ENCODE results near the gene THOC5. TPM values are rescaled to one million over a fixed set of nuclear protein-coding genes. Genes with fewer than 3 reads are reported as not detected.
"Not testable (repeated sequence)": the region's sequence is repeated elsewhere in the genome, so short reads cannot be mapped to it uniquely, and the experiment has no call there.

The THOC5 gene
- total RNA-seq, 1 donor from 2014 or later = 30.1 TPM

DNA sequence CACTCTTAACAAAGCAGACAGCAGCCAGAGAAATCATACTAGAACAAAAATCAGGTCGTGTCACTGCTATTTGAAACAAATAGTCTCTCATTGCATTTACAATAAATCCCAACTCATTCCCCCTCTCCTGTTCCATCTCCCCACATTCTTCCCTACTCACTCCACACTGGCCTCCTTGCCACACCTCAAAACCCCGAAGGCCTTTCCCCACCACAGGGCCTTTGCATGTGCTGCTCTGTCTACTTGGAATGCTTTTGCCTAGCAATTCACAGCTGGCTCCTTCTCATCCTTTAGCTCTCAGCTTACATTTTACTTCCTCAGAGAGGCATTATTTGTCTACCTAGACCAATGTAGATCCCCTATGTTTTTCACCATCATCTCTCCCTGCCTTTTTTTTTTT lies 6.3 kb upstream of the THOC5 start:
- no peak for ATAC-seq

DNA sequence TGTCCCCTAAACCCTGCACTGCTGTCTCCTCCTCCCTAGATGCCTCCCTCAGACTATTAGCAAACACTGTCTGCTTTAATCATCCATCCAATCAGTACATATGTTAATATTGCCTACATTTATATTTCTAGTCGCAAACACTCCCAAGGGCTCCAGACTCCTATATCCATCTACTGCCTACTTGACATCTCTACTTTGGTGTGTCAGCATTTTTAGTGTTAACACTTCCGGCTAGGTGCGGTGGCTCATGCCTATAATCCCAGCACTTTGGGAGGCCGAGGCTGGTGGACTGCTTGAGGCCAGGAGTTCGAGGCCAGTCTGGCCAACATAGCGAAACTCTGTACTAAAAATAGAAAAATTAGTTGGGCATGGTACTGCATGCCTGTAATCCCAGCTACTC lies 5.5 kb upstream of the THOC5 start:
- no peak for ATAC-seq

DNA sequence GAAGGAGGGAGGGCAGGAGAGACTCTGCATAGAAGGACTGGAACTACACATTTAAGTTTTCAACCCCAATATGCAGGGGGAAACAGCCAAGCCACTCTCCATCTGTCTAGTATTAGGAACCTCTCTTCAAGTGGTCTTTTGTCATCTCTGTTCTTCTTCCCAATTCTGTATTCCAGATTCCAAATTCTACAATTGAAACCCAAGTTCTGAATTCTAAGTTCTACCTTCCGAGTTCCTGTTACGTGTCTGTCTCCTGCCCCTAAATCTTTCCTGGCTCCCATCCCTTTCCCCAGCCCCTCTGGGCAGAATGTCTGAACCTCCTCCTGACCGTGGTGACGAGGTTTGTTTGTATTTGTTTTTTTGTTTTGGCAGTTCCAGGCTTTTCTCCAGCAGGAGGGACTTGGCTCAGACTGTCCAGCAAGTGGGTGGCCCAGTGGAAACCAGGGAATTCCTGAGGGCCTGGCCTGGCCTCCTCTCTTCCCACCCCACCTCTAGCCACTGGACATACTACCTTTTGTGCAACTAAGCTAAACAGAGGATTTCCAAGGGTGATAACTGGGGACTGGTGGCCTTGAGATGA lies 1.6 kb upstream of the THOC5 start:
- ATAC-seq = no peak

GRCh38 chr22:29552357-29552756 lies 1.2 kb downstream of the THOC5 start:
- not testable (repeated sequence) for ATAC-seq

- ATAC-seq = no peak
Observed at GRCh38 chr22:29550005-29550404, 3.6 kb downstream of the THOC5 start.

DNA sequence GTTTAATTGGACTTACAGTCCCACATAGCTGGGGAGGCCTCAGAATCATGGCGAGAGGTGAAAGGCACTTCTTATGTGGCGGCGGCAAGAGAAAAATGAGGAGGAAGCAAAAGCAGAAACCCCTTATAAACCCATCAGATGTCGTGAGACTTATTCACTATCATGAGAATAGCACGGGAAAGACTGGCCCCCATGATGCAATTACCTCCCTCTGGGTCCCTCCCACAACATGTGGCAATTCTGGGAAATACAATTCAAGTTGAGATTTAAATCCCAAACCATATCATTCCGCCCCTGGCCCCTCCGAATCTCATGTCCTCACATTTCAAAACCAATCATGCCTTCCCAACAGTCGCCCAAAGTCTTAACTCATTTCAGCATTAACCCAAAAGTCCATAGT lies 8.5 kb downstream of the THOC5 start:
- ATAC-seq = not testable (repeated sequence)

DNA sequence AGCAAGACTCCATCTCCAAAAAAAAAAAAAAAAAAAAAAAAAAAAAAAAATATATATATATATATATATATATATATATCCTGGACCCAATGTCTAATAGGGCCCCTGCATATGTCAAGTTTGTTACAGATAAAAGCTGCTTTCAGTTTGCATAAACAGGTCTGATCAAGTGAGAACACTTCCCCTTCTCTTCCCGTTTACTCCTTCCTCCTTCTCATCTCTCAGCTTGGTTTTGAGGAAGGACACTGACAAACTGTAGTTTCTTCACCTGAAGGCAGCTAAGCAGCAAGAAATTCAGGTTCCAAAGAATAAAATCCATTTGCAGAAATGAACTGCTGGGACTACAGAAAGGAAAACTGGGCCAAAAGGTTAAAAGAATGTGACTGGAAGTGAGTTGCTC lies 11.7 kb downstream of the THOC5 start:
- no peak for ATAC-seq

DNA sequence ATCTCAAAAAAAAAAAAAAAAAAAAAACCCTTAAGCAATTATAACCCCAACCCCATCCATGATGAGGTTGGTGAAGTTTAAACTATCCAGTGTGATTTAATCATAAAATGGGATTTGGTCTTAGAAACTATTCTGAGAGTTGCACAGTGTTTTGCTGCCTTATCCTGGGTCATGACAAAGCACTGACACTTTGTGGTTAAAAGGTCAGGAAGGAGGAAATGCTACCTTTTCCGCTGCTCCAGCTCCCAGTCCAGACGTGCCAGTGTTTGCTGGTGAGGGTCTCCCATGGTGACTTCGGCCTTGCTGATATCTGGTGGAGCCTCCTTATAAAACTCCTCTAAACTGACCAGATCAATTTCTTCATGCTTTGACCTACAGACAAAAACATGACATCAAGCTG lies 14.5 kb downstream of the THOC5 start:
- no peak for ATAC-seq

DNA sequence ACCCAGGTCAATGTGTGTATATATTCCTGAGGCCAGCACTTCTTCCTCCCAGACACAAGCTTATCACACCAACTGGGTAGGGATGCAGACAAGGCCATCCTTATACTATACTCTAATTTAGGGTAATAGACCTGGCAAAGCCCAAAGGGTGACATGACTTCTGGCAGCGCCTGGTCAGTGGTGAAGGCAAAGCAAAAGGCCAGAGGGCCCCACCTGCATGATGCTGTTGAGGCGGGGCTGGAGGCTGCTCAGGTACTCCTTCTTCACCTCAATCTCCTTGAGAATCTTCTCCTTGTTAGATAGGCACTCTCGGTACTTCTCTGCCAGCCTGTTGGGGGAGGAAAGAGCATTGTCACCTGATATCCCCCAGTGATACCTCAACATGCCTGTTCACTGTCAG lies 17.1 kb downstream of the THOC5 start:
- no peak for ATAC-seq

- peak; percentile 49 for ATAC-seq
Observed at GRCh38 chr22:29531419-29531818, 22.1 kb downstream of the THOC5 start.

GRCh38 chr22:29530716-29531115 lies 22.8 kb downstream of the THOC5 start:
- no peak for ATAC-seq

GRCh38 chr22:29528144-29528543 lies 25.4 kb downstream of the THOC5 start:
- ATAC-seq = no peak

DNA sequence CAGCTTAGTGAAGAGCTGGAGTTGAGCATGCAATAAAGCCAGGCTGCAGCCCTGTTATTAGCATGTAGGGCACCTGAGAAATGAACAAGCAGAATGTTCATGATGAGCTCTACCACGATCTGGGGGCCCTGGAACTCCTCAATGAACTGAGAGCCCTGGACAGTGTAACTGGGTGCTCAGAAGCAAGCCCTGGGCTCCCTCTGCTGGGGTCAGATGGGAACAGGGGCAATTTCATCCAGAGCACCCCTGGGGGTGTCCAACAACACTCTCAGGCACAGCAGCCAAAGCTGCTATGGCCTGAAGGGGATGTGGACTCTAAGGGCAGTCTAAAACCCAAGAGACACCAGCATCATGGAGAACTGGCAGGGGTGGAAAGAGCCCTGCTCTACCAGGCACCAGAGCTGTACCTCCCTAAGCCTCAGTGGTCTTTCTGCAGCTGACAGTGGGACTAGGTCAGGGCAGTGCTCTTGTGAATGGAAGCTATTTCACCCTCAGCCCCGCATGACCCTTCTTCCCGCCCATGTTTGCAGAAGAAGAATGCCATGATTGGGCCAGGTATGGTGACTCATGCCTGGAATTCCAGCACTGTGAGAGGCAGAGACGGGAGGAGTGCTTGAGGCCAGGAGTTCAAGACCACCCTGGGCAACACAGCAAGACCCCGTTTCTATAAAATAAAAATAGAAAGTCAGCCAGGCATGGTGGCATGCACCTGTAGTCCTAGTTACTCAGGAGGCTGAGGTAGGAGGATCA lies 28.9 kb downstream of the THOC5 start:
- ATAC-seq = peak; percentile 52

DNA sequence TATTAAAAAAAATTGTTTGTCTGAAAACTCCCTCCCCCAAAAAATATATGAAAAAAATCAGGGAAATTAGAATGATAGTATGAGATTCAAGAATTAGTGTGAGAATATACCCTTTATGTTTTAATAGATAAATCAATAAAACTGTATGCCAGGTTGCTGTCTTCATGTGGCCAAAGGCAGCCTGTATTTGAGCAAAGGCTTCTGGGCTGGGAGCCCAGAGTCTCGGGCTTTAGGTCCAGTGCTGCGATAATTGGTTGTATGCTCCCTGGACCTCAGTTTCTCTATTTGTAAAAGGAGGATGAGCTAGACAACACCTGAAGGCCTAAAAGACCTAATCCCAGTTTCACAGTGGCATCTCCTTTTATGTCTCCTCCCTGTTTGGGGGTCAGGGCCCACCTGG lies 29.8 kb downstream of the THOC5 start:
- no peak for ATAC-seq

- ATAC-seq = no peak
Observed at GRCh38 chr22:29521526-29521925, 32.0 kb downstream of the THOC5 start.

GRCh38 chr22:29520851-29521250 lies 32.7 kb downstream of the THOC5 start:
- ATAC-seq = no peak

GRCh38 chr22:29519996-29520395 lies 33.6 kb downstream of the THOC5 start:
- ATAC-seq = no peak

DNA sequence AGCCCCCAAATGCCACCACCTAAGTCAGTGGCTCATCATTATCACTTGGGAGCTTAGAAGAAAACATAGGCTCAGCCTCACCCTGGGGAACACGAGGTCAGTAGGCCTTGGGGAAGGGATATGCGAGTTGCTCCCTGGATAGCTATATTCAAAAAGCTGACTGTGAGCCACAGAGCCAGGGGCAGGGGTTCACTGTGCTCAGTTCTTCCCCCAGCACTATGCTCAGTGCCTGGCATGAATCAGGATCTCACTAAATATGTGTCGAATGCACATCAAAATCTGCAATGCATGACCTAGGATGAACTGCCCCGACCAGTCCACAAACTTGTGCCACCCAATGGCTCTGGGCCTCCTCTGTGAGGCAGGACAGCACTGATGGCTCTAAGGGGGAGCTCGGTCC lies 35.1 kb downstream of the THOC5 start:
- ATAC-seq = no peak

GRCh38 chr22:29517215-29517908 lies 36.2 kb downstream of the THOC5 start:
- ATAC-seq = no peak

DNA sequence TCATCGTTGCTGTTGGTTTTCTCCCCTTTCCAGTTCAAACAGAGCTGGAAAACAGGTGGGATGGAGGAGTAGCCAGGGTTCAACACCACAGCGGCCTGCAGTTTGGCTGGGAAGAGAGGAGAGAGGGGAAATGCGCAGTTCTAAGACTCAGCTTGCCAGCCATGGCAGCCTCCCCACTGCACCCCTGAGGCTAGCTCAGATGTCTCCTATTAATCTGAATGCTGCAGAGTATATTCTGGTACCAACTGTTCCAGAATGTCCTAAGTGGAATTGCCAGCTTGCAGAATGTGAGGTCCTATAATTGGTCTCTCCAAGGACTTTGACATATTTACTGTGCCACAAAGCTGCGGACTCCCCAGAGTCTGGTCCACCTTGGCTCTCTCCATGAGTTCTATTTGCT lies 41.5 kb downstream of the THOC5 start:
- no peak for ATAC-seq

DNA sequence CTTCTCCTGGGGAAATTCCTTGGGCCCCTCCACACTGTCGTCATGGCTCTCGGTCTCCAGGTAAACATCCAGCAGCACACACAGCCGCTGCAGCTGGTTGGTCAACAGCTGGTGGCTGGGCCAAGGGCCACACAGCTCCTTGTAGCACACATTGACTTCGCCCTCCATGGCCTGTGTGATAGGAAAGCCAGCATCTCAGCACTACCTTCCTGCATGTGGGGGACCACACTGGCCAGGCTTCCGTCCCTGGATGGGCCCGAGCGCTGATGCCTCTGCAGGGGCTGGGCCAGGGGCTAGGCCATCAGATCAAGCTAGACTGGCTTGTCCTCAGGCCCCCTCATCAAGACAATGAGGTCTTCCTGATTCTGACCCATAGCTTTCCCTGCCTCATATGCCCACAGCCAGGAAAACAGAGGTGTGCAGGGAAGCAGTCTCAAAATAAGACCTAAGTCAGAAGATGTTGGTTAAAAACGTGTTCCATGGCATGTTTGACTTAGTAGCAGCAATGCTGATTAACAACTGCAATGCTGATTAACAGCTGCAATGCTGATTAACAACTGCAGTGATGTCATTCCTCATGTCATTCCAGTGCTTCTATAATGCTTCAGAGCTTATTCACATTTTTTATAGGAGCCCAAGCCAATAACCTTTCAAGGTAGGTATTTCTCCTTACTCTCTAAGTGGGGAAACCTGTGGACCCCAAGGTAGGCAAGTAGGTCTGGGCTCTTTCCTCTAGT lies 42.3 kb downstream of the THOC5 start:
- ATAC-seq = no peak

GRCh38 chr22:29510542-29510941 lies 43.0 kb downstream of the THOC5 start:
- no peak for ATAC-seq

DNA sequence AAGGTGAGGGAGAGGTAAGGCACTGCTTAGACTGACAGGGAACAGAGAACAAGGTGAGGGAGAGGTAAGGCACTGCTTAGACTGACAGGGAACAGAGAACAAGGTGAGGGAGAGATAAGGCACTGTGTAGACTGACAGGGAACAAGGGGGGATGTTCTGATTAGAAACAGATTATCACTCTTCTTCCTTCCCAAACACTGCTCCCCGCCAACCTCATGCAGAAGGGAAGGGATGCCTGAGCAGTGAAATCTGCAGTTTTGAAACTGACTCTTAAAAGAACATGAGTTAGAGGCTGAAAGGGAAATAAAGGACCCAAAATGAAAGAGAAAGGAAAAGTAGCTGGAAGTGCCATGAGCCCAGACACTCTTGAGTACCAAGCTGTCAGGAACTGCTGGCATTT lies 43.7 kb downstream of the THOC5 start:
- ATAC-seq = no peak
